IPS DF 4.7 (cell line): ENCODE measurements around the gene RHOH.

Source experiments
- DNase-seq: peaks from one replicate; pipeline ENCODE4 v3.0.0-alpha.2; 2013; ENCODE audit warnings: low spot score; ENCODE audit errors: extremely low read depth

RHOH gene

DNA sequence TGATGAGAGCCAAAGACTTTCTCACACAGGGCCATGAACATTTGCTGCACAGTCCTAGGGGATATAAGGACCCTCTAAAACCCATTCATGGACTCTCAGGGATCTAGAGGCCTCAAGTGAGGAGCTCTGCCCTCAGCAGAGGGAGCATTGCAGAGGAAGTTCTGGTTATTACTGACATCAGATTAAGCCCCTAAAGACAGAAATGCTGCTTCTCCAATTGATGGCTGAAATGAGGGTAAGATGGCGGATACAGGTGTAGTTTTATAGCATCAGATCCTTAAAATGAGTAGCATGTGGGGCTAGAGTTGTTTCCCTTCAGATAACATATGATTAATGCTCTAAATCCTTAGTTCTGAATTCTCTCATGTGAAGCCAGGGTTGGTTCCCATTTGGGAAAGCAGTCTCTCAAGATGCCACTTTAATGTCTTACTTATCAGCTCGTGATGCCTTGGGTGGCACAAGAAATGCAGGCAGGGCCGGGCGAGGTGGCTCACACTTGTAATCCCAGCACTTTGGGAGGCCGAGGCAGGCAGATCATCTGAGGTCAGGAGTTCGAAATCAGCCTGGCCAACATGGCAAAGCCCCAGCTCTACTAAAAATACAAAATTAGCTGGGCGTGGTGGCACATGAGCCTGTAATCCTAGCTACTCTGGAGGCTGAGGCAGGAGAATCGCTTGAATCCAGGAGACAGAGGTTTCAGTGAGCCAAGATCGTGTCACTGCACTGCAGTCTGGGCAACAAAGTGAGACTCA lies 7.9 kb downstream of the RHOH start:
- no peak for DNase-seq

DNA sequence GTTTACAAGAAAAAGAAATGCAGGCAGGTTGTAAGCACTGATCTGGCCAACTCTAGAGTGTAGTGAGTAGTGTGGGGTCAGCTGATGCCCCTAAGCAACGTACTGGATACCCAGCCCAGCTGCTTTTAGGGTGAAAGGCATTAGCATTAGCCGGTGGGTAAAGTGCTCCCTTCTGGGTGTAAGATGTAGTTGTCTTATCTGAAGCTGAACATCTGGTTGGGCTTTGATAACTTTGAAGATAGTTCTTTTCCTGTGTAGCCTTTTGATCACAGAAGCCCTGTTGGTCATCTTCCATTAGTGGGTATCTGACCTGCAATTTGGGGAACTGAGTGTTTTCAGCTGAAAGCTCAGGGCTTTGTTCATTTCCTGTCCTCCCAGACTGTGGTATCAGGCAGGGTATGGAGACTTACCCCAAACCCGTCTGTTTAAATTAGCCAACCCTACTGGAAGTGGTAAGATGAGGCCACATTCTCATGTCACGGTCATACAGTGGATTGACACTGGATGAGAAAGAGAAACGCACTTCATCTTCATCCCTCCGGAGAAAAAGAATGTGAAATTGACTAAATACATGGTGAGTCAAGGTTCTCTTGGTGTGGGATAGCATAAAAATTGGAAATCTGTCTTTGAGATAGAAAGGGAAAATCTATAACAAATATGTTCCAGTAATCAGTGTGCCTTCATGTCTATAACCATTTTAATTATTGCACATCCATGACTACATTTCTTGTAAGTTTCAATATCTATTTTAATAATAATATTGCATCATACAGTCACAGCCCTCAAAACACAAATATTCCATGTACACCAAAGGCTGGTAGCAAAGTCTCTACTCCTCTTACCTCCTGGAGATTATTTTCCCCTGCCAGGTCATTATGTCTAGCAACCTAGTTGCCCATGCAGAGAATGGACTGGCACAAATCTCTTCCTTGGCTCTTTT lies 8.7 kb downstream of the RHOH start:
- DNase-seq: no peak

DNA sequence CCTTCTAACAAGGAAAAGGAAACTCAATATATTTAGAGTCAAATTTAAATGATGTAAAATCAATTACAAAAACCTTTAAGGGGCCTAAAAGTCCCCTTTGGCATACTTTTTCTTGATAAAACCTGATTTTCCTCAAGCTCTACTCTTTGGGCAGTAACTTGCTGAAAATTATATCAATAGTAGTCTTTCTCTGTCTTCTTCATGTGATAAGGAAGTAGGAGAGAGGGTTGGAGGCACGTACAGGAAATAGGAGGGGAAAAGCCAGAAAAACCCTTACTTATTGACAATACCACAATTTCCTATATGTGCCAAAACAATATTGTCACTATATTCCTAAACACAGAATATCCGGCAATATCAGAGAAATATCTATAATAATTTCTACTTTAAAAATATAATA lies 9.6 kb downstream of the RHOH start:
- DNase-seq: no peak

DNA sequence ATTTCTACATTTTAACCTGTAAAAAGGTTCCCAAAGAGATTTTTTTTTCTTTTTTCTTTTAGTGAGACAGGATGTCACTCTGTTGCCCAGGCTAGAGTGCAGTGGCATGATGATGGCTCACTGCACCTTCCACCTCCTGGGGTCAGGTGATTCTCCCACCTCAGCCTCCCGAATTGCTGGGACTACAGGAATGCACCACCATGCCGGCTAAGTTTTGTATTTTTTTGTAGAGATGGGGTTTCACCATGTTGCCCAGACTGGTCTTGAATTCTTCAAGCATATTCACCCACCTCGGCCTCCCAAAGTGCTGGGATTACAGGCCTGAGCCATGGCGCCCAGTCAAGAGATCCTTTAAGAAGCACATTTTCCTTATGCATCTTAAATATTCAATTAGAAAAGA lies 12.6 kb downstream of the RHOH start:
- no peak for DNase-seq

DNA sequence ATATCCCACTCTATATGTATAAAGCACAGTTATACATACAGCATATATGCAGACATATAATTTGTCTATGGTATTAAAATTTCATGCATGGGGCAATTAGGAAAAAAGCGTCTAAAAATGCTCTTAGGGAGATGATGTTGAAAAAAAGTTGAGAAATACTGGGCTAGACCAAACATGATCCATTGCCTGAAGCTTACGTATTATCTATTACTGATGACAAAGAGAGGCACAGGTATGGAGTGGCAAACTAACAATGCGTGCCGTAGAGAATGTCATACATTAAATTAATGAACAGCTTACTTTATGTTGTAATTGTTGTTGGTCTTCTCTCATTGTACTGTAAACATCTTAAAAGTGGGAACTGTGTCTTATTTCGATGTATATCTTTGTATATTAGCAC lies 13.9 kb downstream of the RHOH start:
- no peak for DNase-seq

DNA sequence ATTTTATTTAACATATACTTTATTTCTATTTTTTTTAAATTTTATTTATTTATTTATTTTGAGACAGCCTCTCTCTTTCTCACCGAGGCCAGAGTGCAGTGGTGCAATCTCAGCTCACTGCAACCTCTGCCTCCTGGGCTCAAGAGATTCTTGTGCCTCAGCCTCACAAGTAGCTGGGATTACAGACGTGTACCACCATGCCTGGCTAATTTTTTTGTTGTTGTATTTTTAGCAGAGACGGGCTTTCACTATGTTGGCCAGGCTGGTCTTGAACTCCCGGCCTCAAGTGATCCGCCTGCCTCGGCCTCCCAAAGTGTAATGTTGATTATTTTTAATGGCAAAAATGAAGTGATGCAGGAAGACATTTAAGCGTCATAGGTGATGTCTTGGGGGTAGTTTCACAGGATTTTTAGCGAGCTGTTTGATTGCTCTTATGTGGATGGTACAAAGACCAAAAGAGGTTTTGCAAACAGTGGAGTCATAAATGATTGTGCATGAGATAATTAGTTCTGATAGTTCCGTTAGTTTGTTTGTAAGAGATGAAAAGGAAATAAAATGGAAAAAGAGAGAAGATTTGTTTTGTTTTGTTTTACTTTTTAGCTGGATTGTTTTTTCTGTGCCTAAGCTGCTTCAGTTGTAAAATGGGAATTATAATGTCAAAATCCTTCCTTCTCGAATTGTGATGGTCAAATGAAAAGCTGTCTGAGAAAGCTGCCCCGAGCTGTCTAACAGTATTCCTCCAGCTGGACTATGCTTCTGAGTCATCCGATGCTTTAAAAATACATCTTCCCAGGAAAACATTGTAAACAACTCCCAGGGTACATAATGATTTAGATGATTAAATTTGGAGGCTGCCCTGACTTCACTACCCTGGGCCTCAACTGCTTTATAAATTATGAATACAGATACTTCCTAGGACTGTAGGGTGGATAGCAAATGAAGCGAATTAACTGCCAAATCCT lies 14.7 kb downstream of the RHOH start:
- DNase-seq: no peak

DNA sequence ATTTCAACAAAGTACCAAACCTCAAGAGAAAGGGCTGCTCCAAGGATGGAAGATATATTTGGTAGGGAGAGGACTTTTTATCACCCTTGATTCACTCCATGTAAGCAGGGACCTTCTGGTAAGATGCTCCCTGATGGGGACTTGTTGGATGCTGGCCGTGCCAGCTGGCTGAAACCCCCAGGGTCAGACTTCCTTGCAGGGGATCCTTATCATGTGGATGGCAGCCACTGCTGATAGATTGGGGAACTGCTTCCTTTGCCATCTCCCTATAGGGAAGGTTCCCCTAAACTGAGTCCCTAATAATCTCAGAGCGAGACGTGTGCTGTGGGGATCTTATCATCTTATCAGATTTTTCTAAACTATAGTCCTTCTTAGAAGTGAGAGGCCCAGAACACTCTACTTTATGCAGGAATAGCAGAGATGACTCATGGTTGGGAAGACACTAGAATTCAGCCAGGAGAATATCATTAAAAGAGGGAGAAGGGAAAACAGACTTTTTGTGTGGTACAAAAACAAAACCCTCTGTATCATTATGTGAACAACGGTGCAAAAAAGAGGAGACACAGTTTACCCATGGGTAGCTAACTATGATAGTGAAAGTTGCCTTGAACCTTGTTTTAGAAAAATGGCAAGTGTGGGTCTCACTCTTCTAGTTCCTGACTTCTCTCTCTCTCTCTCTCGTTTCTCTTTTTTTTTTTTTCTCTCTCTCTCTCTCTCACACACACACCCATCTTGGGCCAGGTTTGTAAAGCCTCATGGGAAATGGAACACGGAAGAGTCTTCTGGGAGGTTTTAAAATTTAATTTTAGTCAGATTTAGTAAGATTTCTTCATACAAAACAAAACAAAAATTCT lies 16.1 kb downstream of the RHOH start:
- DNase-seq: no peak

DNA sequence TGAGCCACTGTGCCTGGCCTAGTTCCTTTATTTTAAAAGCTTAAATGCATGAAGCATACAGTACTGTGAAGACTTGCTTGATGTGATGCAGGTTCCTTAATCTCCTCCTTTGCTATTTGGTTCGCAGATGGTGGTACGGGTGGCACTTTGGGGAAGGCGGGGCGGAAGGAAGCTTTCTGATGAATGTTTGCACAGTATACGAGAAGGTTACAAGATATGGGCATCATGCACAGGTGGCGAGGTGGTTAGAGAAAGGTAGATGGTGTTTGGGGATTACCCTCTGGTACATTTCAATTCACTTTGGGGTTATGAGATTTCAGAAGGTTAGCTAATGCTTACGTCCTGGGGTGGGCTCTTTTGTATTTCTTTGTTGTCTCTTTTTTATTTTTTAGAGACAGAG lies 17.2 kb downstream of the RHOH start:
- no peak for DNase-seq

DNA sequence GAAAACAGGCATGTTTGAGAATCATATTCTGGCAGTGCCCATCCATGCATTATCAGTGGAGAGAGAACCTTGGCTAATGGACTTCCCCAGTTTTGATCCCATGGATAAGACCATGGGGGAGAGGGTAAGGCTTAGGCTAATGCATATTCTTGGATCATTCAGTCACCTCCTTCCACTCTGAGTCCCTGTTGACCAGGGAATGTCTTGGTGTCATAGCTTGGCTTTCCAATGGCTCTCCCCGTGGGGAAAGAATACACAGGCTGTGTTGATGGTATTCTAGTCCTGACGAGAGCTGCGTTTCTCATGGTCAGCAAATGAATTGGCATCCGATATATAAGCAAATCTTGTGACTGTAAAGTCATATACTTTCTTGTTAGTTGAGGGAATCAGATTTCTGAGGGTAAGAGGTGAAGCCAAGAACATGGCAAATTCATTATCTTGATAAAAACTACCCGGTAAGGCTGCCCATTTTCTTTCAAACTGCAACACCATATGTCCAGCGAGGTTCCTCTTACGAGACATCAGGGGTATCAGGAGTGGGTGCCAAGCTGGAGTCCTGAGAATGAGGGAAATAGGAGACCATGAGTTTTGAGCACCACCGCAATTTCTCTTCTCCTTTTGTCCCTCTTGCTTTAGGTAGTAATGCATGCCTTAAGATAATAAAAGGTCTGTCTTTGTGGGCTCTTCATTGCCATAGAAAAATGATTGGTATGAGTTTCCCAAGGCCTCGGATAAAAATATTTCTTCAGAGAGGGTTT lies 18.0 kb downstream of the RHOH start:
- DNase-seq: no peak

DNA sequence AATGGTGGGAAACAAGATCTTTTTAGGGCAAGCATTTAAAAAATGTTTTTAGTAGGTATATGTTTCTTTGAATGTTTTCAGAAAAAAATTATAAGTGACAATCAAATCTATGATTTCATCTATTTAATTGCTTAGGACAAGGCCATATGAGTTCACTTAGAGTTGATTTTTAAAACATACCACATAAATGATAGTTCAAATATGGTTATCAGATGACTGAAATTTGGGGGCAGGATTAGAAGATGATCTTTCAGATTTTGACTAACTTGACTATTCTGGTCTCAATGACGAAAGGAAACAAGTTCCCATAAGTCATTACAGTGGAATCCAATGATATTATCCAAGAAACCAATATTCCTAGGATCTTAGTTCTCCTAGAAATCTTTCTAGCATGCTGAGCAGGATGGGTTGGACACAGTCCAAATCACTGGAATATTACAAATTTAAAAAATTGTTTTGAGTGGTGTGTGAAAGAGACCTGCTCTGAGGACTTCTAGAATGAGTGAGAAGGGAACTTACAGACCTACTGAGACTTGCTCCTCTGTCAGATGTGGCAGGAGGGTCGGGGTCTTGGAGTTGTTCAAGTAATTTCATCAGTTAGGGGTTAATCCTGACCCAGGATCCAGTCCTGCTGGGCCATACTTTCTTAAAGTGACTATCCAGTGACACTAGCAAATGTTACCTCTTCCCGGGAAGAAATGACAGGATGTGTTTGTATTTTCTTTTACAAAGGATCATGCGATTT lies 20.0 kb downstream of the RHOH start:
- DNase-seq: no peak

DNA sequence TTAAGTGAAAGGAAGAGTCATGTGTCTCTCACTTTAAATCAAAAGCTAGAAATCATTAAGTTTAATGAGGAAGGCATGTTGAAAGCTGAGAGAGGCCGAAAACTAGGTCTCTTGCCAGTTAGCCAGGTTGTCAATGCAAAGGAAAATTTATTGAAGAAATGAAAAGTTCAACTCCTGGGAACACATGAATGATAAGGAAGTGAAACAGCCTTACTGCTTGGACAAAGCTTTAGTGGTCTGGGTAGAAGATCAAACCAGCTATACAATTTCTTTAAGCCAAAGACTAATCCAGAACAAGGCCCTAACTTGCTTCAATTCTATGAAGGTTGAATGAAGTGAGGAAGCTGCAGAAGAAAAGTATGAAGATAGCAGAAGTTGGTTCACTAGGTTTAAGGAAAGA lies 24.9 kb downstream of the RHOH start:
- no peak for DNase-seq

DNA sequence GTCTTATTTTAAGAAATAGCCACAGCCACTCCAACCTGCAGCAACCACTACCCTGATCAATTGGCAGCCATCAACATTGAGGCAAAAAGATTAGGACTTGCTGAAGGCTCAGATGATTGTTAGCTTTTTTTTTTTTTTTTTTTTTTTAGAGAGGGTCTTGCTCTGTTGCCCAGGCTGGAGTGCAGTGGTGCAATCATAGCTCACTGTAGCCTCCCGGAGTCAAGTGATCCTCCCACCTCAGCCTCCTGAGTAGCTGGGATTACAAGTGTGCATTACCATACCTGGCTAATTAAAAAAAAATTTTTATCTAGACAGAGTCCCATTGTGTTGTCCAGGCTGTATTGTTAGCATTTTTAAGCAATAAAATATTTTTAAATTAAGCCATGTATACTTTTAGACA lies 26.5 kb downstream of the RHOH start:
- no peak for DNase-seq

DNA sequence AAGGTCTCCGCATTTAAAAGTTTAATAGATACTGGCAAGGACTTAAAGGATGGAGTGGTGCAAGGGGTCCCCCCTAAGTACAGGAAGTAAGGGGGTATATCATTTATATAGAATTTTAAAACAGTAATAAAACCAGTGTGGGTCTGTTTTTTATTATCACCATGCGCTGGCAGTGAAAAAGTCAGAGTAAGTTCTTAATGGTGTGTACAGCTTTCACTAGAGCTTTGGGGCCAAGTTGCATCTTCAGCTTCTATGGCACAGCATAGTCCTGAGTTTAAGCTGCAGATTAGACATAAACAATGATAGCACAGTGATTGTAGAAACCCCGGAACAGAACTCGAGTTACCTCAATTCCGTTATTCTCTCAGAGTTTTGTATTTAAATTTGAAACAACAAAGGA lies 27.6 kb downstream of the RHOH start:
- DNase-seq: no peak

DNA sequence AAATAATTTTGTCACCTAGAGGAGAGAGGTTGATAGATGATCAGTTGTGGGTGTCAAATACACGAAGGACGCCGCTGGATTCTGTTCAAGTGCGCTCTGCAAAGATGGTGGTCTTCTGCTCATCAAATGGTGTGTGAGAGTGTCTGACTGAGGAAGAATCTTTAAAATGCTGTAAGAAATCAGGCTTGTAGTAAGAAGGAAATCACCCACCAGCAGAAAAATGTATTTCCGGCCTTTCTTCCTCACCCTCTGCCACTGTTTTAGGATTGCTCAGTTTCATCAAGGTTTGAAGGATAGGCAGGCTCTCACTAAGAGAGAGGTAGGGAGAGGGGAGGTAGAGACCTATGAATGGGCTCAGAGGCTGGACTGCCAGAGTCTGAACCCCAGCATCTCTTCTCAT lies 28.7 kb downstream of the RHOH start:
- no peak for DNase-seq

DNA sequence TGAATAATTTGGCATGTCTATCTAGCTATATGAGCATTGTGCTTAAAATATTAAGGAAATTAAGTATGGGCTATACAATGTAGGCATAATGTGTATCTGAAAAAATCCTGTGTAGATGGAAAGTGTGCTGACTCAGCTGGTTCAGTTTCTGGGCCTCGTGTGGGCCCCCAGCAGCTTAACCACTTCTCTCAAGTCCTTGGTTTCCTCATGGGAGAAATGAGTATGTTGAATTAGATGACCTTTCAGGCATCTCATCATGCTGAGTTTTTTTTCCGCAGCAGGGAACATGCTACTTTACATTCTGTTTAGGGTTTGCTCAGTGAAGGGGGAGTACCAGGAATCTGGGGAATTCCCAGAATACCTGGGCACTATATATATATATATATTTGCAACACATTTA lies 30.5 kb downstream of the RHOH start:
- no peak for DNase-seq

DNA sequence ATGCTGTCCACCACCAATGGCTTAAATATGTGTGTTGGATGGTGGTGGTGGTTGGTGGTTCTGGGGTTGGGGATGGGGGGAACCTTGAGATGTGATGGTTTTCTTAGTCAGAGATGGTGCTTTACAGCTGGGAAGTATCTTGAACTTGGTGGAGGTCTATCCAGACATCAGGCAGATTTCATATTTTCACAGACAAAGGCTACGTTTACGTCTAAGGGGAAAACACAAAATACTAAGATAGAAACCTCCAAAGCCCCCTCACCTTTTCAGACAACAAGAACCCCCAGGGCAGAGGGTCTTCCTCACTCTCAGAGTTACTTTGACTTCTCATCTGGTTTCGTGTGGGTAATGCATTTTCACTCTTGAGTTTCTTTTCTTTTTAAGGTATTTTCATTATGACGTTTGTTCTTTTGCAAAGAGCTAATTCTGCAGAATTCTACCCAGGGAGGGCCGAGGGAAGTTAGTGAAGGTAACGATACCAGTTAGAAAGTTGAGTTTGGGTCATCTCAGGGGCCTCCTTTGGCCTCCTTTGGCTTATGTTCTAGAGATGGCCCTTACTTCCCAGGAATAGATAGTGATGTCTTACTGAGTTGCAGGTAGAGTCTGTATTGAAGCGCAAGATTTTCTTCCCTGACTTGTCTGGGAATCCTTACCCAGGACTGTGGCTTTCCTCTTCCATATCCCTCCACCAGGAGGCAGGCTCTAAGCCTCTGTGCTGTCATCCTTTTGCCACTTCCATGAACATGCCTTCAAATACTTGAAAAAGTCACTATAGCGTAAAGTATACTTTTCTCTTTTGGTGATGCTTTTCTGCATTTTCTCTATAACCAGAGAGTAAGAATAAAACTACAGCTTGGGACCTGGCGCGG lies 31.9 kb downstream of the RHOH start:
- DNase-seq: no peak

DNA sequence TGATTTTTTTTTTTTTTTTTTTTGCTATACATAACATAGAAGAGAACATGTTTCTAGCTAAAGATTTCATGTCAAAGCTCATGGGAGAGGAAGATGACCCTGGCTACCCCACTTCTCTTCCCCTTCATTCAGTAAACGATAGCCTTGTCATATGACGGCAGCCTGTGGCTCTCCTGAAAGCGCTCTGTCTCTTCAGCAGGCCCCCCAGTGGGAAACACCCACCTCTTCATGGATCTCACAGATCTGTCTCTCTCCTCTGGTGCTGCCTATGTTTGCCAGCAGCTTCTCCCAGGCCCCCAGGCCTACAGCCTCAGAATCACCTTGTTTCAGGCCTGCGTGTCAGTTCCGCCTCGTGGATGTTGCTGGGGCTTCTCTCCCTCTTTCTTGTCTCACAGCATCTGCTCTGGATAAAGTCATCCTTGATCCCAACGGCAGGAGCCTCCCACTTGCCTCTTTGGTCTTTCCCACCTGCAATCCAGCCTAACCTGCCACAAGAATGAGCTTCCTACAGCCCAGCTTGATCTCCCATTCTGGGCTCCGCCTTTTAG lies 34.6 kb downstream of the RHOH start:
- DNase-seq: no peak

DNA sequence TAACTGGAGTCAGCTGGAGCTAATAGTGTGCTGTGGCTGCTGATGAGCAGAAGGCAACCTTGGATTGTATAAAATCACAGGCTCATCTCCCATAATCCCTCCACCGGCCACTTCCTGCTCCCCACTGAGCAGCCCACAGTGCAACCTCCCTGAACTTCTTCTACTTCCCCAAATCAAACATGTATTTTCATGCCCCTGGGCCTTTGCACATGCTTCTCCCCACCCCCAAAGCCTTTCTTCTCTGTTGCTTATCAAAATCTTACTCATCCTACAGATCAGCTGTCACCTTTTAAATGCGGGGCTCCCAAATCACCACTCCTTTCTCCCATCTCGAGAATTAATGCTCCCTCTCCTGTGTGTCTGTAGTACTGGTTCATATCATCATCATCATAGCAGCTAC lies 35.8 kb downstream of the RHOH start:
- no peak for DNase-seq
